Suprapubic skin (tissue), 4 donors: ENCODE measurements around the gene NR3C1. TPM values are rescaled to one million over a fixed set of nuclear protein-coding genes. Genes with fewer than 3 reads are reported as not detected.

Experiments
- DNase-seq, 2 donors: peaks; one replicate each; pipeline ENCODE4 v3.0.0-alpha.2; 2019; ENCODE audit warnings: low spot score in 2 of 2
- H3K27ac ChIP-seq: fragments of 200-600 bp; sonication (generic); one replicate; pipeline ENCODE4 v1.5.1; 2019
- H3K27me3 ChIP-seq: fragments of 200-600 bp; sonication (generic); one replicate; pipeline ENCODE4 v1.5.1; 2019
- H3K36me3 ChIP-seq: fragments of 200-600 bp; sonication (generic); one replicate; pipeline ENCODE4 v1.5.1; 2019
- H3K4me1 ChIP-seq: fragments of 200-600 bp; sonication (generic); one replicate; pipeline ENCODE4 v1.5.1; 2019
- H3K4me3 ChIP-seq: fragments of 200-600 bp; sonication (generic); one replicate; pipeline ENCODE4 v1.5.1; 2019; ENCODE audit warnings: mild to moderate bottlenecking
- H3K9me3 ChIP-seq: fragments of 200-600 bp; sonication (generic); one replicate; pipeline ENCODE4 v1.5.1; 2019
- EP300 ChIP-seq: sonication (generic); formaldehyde crosslinking; IDR thresholded peaks from one replicate; pipeline ENCODE4 v1.6.1; 2017; ENCODE audit warnings: antibody characterized with exemption
- POLR2A ChIP-seq, 2 donors: fragments of 450-650 bp; IDR thresholded peaks; one replicate each; pipeline ENCODE4 v1.6.1; 2017; ENCODE audit warnings: antibody characterized with exemption in 2 of 2, mild to moderate bottlenecking in 2 of 2, moderate library complexity in 2 of 2
- POLR2AphosphoS5 ChIP-seq, 3 donors: sonication (generic); formaldehyde crosslinking; IDR thresholded peaks; one replicate each; pipeline ENCODE4 v1.6.1; 2017; ENCODE audit warnings: antibody characterized with exemption in 3 of 3
- WGBS: methylation state at CpG from one replicate; pipeline ENCODE4 v1.1.5; 2018; 5-methylcytosine and 5-hydroxymethylcytosine counted together
- total RNA-seq, 4 donors: library from RNA; depleted of rRNA; stranded (reverse); fragments of >200 nt; gene quantifications; one replicate each; pipeline ENCODE4 v1.1.0, GENCODE V29; 2016
- TF ChIP-seq, protein P1 (sequence below), 2 donors: fragments of 200-600 bp in 1 of 2; fragments of 450-650 bp in 1 of 2; sonication (generic) in 1 of 2; IDR thresholded peaks; one replicate each; pipeline ENCODE4 v1.5.1; 2016 to 2019; ENCODE audit warnings: antibody characterized with exemption in 2 of 2, mild to moderate bottlenecking in 1 of 2, moderate library complexity in 1 of 2

The NR3C1 gene
- total RNA-seq, 4 donors from 2014 or later, result 50.4 to 68.8 (median 56.5) TPM

DNA sequence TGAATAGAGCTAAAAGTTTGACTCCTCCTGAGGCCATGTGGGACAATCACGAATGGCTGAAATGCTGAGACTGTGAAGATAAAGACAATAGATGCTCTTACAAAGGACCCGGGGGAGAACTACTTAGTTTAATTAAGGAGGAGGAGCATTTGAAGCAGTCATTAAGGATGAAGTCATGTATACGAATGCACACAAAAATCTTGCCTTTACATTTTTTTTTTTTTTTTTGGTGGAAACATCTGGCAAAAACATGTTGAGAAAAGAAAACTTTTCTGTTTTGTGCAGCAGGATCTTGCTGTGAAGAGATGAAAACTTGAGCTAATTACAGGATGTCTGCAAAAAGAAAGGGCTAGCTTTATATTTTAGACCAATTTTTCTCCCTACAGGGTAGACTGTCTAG, 42.3 kb upstream of the NR3C1 start:
- H3K4me1 ChIP-seq, result no peaks in the 10 kb centered on the region
- H3K4me3 ChIP-seq, result no peak overlapping the region
- no peaks in the 10 kb centered on the region for H3K36me3 ChIP-seq
- H3K27ac ChIP-seq, result no peak overlapping the region
- 34% methylated on average over 3 of the region's 3 CpGs for WGBS
- no peaks in the 10 kb centered on the region for H3K27me3 ChIP-seq
- DNase-seq, result no peak
- H3K9me3 ChIP-seq, result no peaks in the 10 kb centered on the region
- TF ChIP-seq POLR2A (IDR thresholded peaks at IDR 0.05) (no peak), EP300 (no peak), POLR2AphosphoS5 (IDR thresholded peaks at IDR 0.05) (no peak)
- TF ChIP-seq, protein P1, sequence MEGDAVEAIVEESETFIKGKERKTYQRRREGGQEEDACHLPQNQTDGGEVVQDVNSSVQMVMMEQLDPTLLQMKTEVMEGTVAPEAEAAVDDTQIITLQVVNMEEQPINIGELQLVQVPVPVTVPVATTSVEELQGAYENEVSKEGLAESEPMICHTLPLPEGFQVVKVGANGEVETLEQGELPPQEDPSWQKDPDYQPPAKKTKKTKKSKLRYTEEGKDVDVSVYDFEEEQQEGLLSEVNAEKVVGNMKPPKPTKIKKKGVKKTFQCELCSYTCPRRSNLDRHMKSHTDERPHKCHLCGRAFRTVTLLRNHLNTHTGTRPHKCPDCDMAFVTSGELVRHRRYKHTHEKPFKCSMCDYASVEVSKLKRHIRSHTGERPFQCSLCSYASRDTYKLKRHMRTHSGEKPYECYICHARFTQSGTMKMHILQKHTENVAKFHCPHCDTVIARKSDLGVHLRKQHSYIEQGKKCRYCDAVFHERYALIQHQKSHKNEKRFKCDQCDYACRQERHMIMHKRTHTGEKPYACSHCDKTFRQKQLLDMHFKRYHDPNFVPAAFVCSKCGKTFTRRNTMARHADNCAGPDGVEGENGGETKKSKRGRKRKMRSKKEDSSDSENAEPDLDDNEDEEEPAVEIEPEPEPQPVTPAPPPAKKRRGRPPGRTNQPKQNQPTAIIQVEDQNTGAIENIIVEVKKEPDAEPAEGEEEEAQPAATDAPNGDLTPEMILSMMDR (IDR thresholded peaks at IDR 0.05), result no peak

DNA sequence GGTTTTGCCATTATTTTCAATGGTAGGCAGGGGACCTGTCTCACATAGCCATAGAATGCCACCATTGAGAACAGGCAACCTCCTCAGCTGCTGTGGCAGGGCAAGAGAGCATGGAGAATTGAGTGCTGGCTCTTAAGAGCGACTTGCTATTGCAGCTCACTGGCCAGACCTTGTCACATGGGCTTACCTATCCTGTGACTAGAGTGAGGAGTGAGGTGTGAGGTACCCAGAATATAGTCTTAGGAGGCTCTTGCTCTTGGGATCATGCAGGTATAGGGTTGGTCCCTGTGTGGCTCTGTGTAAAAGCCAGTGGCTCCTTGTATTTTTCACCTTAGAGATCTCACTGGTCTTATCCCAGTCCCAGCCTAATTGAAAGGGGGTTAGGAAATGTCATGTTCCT, 39.8 kb upstream of the NR3C1 start:
- no peak for DNase-seq
- WGBS, result 100% methylated on average over 1 of the region's 1 CpG
- Histone ChIP-seq H3K9me3 (no peaks in the 10 kb centered on the region), H3K27ac (no peak overlapping the region), H3K27me3 (no peaks in the 10 kb centered on the region), H3K4me3 (no peak overlapping the region), H3K4me1 (no peaks in the 10 kb centered on the region), H3K36me3 (no peaks in the 10 kb centered on the region)
- TF ChIP-seq, protein P1 (IDR thresholded peaks at IDR 0.05), result no peak
- no peak for TF ChIP-seq POLR2AphosphoS5 (IDR thresholded peaks at IDR 0.05)
- TF ChIP-seq POLR2A (IDR thresholded peaks at IDR 0.05), result no peak
- TF ChIP-seq EP300, result no peak

DNA sequence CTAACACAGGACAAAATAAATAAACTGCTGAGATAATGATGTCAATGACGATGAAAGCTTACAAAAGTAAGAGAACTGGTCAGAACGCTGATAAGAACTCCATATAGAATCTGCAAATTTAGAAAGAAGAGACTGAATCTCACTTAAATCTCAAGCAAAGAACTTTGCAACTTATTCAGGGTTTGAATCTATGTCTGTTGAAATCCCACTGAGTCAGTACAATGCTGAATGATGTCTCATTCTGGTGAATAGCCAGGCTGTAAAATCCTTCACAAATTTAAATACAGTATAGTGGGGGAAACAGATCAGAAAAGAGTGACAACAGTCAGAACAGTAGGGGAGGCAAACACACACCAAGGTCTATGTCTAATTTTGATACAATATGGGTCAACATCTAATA, 38.9 kb upstream of the NR3C1 start:
- DNase-seq, result no peak
- no peaks in the 10 kb centered on the region for H3K9me3 ChIP-seq
- no peak overlapping the region for H3K27ac ChIP-seq
- no peaks in the 10 kb centered on the region for H3K27me3 ChIP-seq
- no peaks in the 10 kb centered on the region for H3K4me1 ChIP-seq
- TF ChIP-seq EP300 (no peak), POLR2AphosphoS5 (IDR thresholded peaks at IDR 0.05) (no peak)
- TF ChIP-seq, protein P1 (IDR thresholded peaks at IDR 0.05), result no peak
- 94% methylated on average over 2 of the region's 2 CpGs for WGBS
- no peak overlapping the region for H3K4me3 ChIP-seq
- no peaks in the 10 kb centered on the region for H3K36me3 ChIP-seq

DNA sequence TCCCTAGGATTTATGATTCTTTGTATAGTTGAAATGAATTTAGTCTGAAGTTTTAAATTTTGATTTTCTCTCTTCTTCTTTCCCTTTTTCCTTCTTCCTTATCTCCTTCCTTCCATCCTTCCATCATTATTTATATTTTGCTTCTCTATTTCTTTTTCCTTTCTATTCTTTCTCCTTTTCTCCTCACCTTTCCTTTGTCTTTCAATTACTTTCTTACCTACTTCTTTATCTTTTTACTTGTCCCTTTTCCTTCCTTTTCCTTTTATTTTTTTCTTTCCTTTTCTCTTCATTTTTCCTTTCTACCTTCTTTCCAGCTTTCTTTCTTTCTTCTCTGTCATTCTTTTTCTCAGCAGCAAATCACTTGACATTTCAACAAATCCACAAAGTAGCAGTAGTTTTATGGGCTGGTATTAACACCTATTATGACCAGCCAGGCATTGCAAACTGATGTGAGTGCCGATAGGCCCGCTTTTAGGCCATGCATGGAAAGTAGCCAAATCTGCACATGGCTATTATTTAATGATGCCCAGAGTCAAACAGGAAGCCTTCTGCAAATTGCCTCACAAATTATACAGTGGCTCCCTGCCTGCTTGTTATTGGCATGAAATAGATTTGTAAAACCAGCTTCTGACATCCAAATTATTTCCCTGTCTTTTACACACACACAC, 37.1 kb upstream of the NR3C1 start:
- Histone ChIP-seq H3K4me3 (no peak overlapping the region), H3K4me1 (no peaks in the 10 kb centered on the region), H3K27ac (no peak overlapping the region), H3K36me3 (no peaks in the 10 kb centered on the region), H3K9me3 (no peaks in the 10 kb centered on the region), H3K27me3 (no peaks in the 10 kb centered on the region)
- 61% methylated on average over 2 of the region's 2 CpGs for WGBS
- TF ChIP-seq, protein P1 (IDR thresholded peaks at IDR 0.05), result no peak
- no peak for DNase-seq

DNA sequence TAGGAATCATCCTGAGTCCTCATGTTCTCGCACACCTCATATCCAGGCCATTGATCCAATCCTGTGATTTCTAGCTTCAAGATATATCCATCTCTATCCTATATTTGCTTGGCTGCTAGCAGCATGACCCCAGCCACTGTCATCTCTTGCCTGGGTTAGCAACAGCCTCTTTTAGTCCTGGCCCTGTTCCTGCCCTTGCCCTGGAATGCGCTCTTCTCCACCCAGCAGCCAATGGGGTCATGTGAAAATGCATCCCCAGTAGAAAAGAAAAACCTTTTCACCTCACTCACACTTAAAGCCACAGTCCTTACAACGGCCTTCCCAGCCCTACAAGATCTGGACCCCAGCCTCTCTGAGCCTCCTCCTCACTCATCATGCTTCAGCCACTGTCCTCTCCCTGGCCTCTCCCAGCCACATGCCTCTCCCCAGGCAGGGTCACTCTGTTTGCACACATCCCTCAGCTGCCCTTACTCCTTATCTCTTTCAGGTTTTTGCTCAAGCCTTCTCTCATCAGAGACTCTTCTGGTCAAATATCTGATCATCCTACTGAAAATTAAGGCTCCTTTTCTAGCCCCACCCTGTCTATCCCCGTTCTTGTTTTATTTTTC, 34.3 kb upstream of the NR3C1 start:
- 89% methylated on average over 4 of the region's 4 CpGs for WGBS
- H3K4me3 ChIP-seq, result no peak overlapping the region
- H3K27me3 ChIP-seq, result no peaks in the 10 kb centered on the region
- no peaks in the 10 kb centered on the region for H3K9me3 ChIP-seq
- no peak overlapping the region for H3K27ac ChIP-seq
- TF ChIP-seq, protein P1 (IDR thresholded peaks at IDR 0.05), result no peak
- TF ChIP-seq POLR2AphosphoS5 (IDR thresholded peaks at IDR 0.05), result no peak
- peaks cover 11% of the 10 kb centered on the region for H3K4me1 ChIP-seq
- H3K36me3 ChIP-seq, result no peaks in the 10 kb centered on the region
- no peak for DNase-seq
